CMK (cell line): Measurements from ENCODE around the gene SLC35B3.
"Not testable (repeated sequence)": the region's sequence is repeated elsewhere in the genome, so short reads cannot be mapped to it uniquely, and the experiment has no call there.

Source experiments
- DNase-seq: peaks from one replicate; pipeline ENCODE4 v3.0.0-alpha.2; 2010; ENCODE audit warnings: low read depth

SLC35B3 gene

GRCh38 chr6:8435093-8435844 lies at the start of gene SLC35B3:
Gene SLC35B3, minus strand, starts transcription at chr6:8435545.
- DNase-seq: peak; percentile 87

GRCh38 chr6:8483650-8484049 lies 48.3 kb upstream of the SLC35B3 start:
- DNase-seq: no peak

GRCh38 chr6:8481727-8482126 lies 46.4 kb upstream of the SLC35B3 start:
- no peak for DNase-seq

GRCh38 chr6:8478418-8478817 lies 43.1 kb upstream of the SLC35B3 start:
- DNase-seq: no peak

GRCh38 chr6:8476656-8477055 lies 41.3 kb upstream of the SLC35B3 start:
- DNase-seq: no peak

- DNase-seq: no peak
These were observed 33.4 kb upstream of the SLC35B3 start for GRCh38 chr6:8468552-8469356.

- no peak for DNase-seq
These were observed 27.3 kb upstream of the SLC35B3 start for GRCh38 chr6:8462694-8463093.

- DNase-seq: no peak
These were observed 26.8 kb upstream of the SLC35B3 start for GRCh38 chr6:8462169-8462568.

GRCh38 chr6:8446391-8446790 lies 11.0 kb upstream of the SLC35B3 start:
- no peak for DNase-seq

- not testable (repeated sequence) for DNase-seq
These were observed 10.6 kb upstream of the SLC35B3 start for GRCh38 chr6:8445930-8446329.

GRCh38 chr6:8442150-8442549 lies 6.8 kb upstream of the SLC35B3 start:
- no peak for DNase-seq

GRCh38 chr6:8441452-8441851 lies 6.1 kb upstream of the SLC35B3 start:
- no peak for DNase-seq

- DNase-seq: no peak
These were observed 4.4 kb upstream of the SLC35B3 start for GRCh38 chr6:8439601-8440268.

- DNase-seq: no peak
These were observed 2.5 kb upstream of the SLC35B3 start for GRCh38 chr6:8437813-8438212.

GRCh38 chr6:8436966-8437365 lies 1.6 kb upstream of the SLC35B3 start:
- DNase-seq: no peak

GRCh38 chr6:8435845-8436168 lies 462 bp upstream of the SLC35B3 start:
- DNase-seq: no peak

- DNase-seq: no peak
These were observed 635 bp downstream of the SLC35B3 start for GRCh38 chr6:8434727-8435092.

GRCh38 chr6:8432614-8433013 lies 2.7 kb downstream of the SLC35B3 start:
- DNase-seq: no peak

- no peak for DNase-seq
These were observed 5.5 kb downstream of the SLC35B3 start for GRCh38 chr6:8429821-8430220.

- DNase-seq: not testable (repeated sequence)
These were observed 8.8 kb downstream of the SLC35B3 start for GRCh38 chr6:8426544-8426943.

GRCh38 chr6:8420031-8420588 lies 15.2 kb downstream of the SLC35B3 start:
- DNase-seq: no peak

GRCh38 chr6:8415913-8416312 lies 19.4 kb downstream of the SLC35B3 start:
- no peak for DNase-seq

- no peak for DNase-seq
These were observed 20.1 kb downstream of the SLC35B3 start for GRCh38 chr6:8415280-8415679.
